ENCODE measurements around the gene NUDT9. TPM values are rescaled to one million over a fixed set of nuclear protein-coding genes. Genes with fewer than 3 reads are reported as not detected.

Gene NUDT9
- total RNA-seq, 1 experiment from 2014 or later, result 28.7 TPM

DNA sequence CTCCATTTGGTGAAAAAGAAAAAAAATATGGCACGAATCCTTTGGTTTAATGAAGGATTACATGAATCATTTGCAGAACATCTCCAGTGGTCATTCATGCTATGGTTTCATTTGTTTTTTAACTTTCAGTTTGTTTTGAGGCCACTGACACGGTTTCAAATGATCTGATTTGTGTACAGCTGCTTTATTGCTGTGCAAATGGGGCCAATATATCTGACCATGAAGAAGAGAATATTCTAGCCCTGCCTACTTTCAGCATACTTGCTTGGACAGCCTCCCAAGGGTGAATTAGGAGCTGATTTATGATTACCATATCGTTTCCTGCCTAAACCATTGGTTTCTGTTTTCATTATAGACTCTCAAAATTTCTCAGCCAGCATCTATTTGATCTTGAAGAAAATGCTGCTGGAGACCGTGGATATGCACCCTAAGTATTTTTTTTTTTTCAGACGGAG is 76.1 kb downstream of the NUDT9 start:
- CTCF ChIA-PET, result no interaction called here

DNA sequence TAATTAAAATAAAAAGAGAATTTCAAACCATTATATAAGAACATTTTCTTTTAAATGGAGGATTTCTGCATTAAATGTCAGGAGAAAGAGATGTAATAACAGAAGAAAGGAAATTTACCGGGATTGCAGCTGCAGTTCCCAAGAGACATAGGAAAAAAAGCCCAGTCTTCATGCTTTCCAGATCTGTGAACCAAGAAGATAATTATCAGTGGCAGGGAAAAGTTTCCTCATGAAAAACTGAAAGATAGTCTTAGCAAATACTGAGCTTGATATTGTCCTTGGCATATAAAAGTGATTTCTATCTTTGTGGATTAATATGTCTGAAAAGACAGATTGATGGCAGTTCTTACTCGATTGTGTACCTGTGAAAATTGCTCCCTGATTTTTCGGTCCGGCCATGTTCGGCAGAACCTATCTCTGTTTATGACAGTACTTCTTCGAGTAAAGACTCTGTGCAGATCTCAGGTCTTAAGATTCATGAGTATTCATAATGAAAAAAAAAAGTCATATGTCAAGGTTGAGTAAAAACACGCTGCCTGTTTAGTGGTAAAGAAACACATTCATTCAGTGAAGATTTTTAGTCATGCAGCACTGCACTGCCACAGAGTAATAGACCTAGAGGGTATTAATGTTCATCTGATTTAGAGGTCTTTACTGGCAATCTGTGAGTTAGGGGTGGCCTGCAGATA is 77.2 kb downstream of the NUDT9 start:
- no peak overlapping the region for H3K4me3 Mint-ChIP-seq (ENCODE audit: unreplicated experiment)
- ChIA-PET POLR2A (no interaction called here), CTCF (no interaction called here)
- no peaks in the 10 kb centered on the region for H3K9me3 Mint-ChIP-seq (ENCODE audit: unreplicated experiment)
- no peak overlapping the region for H3K4me3 ChIP-seq (ENCODE audit: low read depth, low read length)
- H3K36me3 Mint-ChIP-seq (ENCODE audit: insufficient read depth, unreplicated experiment), result no peaks in the 10 kb centered on the region
- no TSS peak for BruUV-seq (replicated peaks)
- H3K27me3 Mint-ChIP-seq (ENCODE audit: insufficient read depth, unreplicated experiment), result peaks cover 6% of the 10 kb centered on the region
- no peaks in the 10 kb centered on the region for H3K9me3 ChIP-seq
- no peak overlapping the region for H3K27ac Mint-ChIP-seq (ENCODE audit: unreplicated experiment)
- TF ChIP-seq, protein P1, sequence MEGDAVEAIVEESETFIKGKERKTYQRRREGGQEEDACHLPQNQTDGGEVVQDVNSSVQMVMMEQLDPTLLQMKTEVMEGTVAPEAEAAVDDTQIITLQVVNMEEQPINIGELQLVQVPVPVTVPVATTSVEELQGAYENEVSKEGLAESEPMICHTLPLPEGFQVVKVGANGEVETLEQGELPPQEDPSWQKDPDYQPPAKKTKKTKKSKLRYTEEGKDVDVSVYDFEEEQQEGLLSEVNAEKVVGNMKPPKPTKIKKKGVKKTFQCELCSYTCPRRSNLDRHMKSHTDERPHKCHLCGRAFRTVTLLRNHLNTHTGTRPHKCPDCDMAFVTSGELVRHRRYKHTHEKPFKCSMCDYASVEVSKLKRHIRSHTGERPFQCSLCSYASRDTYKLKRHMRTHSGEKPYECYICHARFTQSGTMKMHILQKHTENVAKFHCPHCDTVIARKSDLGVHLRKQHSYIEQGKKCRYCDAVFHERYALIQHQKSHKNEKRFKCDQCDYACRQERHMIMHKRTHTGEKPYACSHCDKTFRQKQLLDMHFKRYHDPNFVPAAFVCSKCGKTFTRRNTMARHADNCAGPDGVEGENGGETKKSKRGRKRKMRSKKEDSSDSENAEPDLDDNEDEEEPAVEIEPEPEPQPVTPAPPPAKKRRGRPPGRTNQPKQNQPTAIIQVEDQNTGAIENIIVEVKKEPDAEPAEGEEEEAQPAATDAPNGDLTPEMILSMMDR (IDR thresholded peaks at IDR 0.05; ENCODE audit: insufficient read depth in 1 of 2, low read depth in 1 of 2, low read length in 1 of 2, severe bottlenecking in 1 of 2, unreplicated experiment in 1 of 2), result no peak
- no peaks in the 10 kb centered on the region for H3K27me3 ChIP-seq (replicated peaks; ENCODE audit: control insufficient read depth, insufficient read depth, low read length)
- H3K36me3 ChIP-seq (ENCODE audit: control insufficient read depth, insufficient read depth, low read length), result no peaks in the 10 kb centered on the region
- H3K4me1 Mint-ChIP-seq (ENCODE audit: low read depth, unreplicated experiment), result no peaks in the 10 kb centered on the region
- intact Hi-C loops (cut with micrococcal nuclease; ENCODE audit: unreplicated experiment), result no loop called here
- H3K4me1 ChIP-seq, result no peaks in the 10 kb centered on the region
- no peak for DNase-seq

More for the DNA sequence above, 76.1 kb downstream of the NUDT9 start:
- H3K4me3 ChIP-seq (ENCODE audit: low read depth, low read length), result no peak overlapping the region
- POLR2A ChIA-PET, result no interaction called here
- TF ChIP-seq, protein P1 (IDR thresholded peaks at IDR 0.05; ENCODE audit: insufficient read depth in 1 of 2, low read depth in 1 of 2, low read length in 1 of 2, severe bottlenecking in 1 of 2, unreplicated experiment in 1 of 2), result no peak
- Mint-ChIP-seq H3K9me3 (ENCODE audit: unreplicated experiment) (no peaks in the 10 kb centered on the region), H3K36me3 (ENCODE audit: insufficient read depth, unreplicated experiment) (no peaks in the 10 kb centered on the region), H3K4me1 (ENCODE audit: low read depth, unreplicated experiment) (no peaks in the 10 kb centered on the region), H3K4me3 (ENCODE audit: unreplicated experiment) (no peak overlapping the region), H3K27me3 (ENCODE audit: insufficient read depth, unreplicated experiment) (peaks cover 6% of the 10 kb centered on the region), H3K27ac (ENCODE audit: unreplicated experiment) (no peak overlapping the region)
- no peak for DNase-seq
- BruUV-seq (replicated peaks), result no TSS peak
- intact Hi-C loops (cut with micrococcal nuclease; ENCODE audit: unreplicated experiment), result no loop called here
- H3K4me1 ChIP-seq, result no peaks in the 10 kb centered on the region
- H3K27me3 ChIP-seq (replicated peaks; ENCODE audit: control insufficient read depth, insufficient read depth, low read length), result no peaks in the 10 kb centered on the region
- H3K36me3 ChIP-seq (ENCODE audit: control insufficient read depth, insufficient read depth, low read length), result no peaks in the 10 kb centered on the region
- H3K9me3 ChIP-seq, result no peaks in the 10 kb centered on the region

DNA sequence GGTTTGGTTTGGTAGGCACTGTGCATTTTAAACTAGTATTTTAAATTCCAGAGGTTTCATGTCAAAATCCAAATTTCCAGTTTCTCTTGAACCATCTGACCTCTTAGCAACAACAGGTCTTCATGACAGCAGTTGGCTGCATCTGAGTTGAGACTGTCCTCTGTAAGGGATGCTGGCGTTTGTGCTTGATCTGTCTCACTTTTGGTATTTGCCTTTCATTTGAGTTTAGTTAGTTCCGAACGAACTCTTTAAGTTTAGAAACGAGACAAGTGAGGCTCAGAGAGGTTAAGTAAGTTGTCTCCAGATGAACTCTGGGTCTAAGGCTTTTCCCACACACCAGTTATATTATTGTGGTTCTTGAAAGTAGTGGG is 77.7 kb downstream of the NUDT9 start:
- no peak overlapping the region for H3K4me3 Mint-ChIP-seq (ENCODE audit: unreplicated experiment)
- TF ChIP-seq, protein P1 (IDR thresholded peaks at IDR 0.05; ENCODE audit: insufficient read depth in 1 of 2, low read depth in 1 of 2, low read length in 1 of 2, severe bottlenecking in 1 of 2, unreplicated experiment in 1 of 2), result no peak

More for the DNA sequence above, 77.7 kb downstream of the NUDT9 start:
- no peaks in the 10 kb centered on the region for H3K27me3 ChIP-seq (replicated peaks; ENCODE audit: control insufficient read depth, insufficient read depth, low read length)
- POLR2A ChIA-PET, result no interaction called here
- intact Hi-C loops (cut with micrococcal nuclease; ENCODE audit: unreplicated experiment), result no loop called here
- DNase-seq, result no peak
- CTCF ChIA-PET, result no interaction called here
- Mint-ChIP-seq H3K27me3 (ENCODE audit: insufficient read depth, unreplicated experiment) (peaks cover 6% of the 10 kb centered on the region), H3K27ac (ENCODE audit: unreplicated experiment) (no peak overlapping the region), H3K9me3 (ENCODE audit: unreplicated experiment) (no peaks in the 10 kb centered on the region), H3K36me3 (ENCODE audit: insufficient read depth, unreplicated experiment) (no peaks in the 10 kb centered on the region), H3K4me1 (ENCODE audit: low read depth, unreplicated experiment) (no peaks in the 10 kb centered on the region)
- no TSS peak for BruUV-seq (replicated peaks)
- H3K4me1 ChIP-seq, result no peaks in the 10 kb centered on the region
- no peak overlapping the region for H3K4me3 ChIP-seq (ENCODE audit: low read depth, low read length)
- no peaks in the 10 kb centered on the region for H3K9me3 ChIP-seq
- H3K36me3 ChIP-seq (ENCODE audit: control insufficient read depth, insufficient read depth, low read length), result no peaks in the 10 kb centered on the region
